WERI-Rb-1 (cell line): ENCODE results near the gene ALG9.

Experiments
- DNase-seq: peaks from one replicate; pipeline ENCODE4 v3.0.0-alpha.2; 2020
- H3K27ac ChIP-seq: fragments of 250-450 bp; sonication (Bioruptor Pico); 2 replicates; pipeline ENCODE4 v1.5.1; 2020; ENCODE audit warnings: mild to moderate bottlenecking, moderate library complexity
- H3K27me3 ChIP-seq: fragments of 250-450 bp; sonication (Bioruptor Pico); 2 replicates; pipeline ENCODE4 v1.5.1; 2021; ENCODE audit warnings: mild to moderate bottlenecking, low read depth, moderate library complexity; ENCODE audit not compliant: insufficient read depth, severe bottlenecking
- H3K36me3 ChIP-seq: fragments of 250-450 bp; sonication (Bioruptor Pico); 2 replicates; pipeline ENCODE4 v1.5.1; 2020; ENCODE audit warnings: mild to moderate bottlenecking, moderate library complexity
- H3K4me3 ChIP-seq: 2 replicates; pipeline ENCODE4 v1.5.1; 2011; ENCODE audit warnings: low read depth, mild to moderate bottlenecking, control low read depth, low read length
- H3K9me3 ChIP-seq: fragments of 250-450 bp; sonication (Bioruptor Pico); 2 replicates; pipeline ENCODE4 v1.5.1; 2021; ENCODE audit warnings: mild to moderate bottlenecking, moderate library complexity; ENCODE audit not compliant: severe bottlenecking
- TF ChIP-seq, protein P1 (sequence below): IDR thresholded peaks from 2 replicates; pipeline ENCODE4 v1.5.1; 2011; ENCODE audit warnings: low read depth, mild to moderate bottlenecking, control low read depth, inconsistent platforms, low read length

The ALG9 gene, protein sequence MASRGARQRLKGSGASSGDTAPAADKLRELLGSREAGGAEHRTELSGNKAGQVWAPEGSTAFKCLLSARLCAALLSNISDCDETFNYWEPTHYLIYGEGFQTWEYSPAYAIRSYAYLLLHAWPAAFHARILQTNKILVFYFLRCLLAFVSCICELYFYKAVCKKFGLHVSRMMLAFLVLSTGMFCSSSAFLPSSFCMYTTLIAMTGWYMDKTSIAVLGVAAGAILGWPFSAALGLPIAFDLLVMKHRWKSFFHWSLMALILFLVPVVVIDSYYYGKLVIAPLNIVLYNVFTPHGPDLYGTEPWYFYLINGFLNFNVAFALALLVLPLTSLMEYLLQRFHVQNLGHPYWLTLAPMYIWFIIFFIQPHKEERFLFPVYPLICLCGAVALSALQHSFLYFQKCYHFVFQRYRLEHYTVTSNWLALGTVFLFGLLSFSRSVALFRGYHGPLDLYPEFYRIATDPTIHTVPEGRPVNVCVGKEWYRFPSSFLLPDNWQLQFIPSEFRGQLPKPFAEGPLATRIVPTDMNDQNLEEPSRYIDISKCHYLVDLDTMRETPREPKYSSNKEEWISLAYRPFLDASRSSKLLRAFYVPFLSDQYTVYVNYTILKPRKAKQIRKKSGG

DNA sequence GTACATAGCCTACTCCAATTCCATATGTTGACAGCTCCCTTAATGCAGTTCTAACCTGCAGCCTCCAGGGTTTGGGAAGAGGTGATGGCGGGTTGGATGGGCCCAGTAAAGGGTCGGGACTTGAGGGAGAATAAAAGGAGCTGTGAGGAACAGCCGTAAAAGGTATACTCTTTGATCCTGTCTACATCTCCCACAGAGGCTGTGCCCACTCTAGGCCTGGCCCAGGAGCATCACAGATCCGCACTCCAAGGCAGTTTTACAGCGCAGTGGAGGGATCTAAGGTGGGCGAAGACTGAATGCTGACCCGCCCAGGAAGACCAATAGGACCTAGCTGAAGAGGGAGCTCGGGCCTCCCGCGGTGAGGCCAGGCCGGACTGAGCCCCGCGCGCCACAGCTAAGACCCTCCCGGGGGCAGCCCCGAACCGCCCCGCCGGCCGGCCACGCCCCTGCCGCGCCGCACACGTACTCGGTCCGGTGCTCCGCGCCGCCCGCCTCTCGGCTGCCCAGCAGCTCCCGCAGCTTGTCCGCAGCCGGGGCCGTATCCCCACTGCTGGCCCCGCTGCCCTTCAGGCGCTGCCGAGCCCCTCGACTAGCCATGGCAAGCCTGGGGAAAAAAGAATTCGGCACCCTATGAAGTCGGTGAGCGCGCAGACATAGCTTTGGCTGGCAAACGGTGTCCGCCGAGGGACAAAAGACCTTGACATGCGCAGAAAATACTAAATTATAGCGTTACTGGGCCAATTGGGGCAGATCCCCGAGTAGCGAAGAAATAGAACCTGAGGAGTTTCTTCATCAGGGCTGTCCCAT lies at the start of gene ALG9:
TSS of gene ALG9 (minus strand) at position 696 of the 807 bp plus-strand sequence. CDS start at position 597, 99 bp downstream.
- no peaks in the 10 kb centered on the region for H3K27me3 ChIP-seq
- no peaks in the 10 kb centered on the region for H3K9me3 ChIP-seq
- DNase-seq = peak; percentile 90
- peak within 1 kb of the TSS; percentile 92 for H3K27ac ChIP-seq
- H3K36me3 ChIP-seq = peaks cover 39% of the 10 kb centered on the region
- TF ChIP-seq, protein P1, sequence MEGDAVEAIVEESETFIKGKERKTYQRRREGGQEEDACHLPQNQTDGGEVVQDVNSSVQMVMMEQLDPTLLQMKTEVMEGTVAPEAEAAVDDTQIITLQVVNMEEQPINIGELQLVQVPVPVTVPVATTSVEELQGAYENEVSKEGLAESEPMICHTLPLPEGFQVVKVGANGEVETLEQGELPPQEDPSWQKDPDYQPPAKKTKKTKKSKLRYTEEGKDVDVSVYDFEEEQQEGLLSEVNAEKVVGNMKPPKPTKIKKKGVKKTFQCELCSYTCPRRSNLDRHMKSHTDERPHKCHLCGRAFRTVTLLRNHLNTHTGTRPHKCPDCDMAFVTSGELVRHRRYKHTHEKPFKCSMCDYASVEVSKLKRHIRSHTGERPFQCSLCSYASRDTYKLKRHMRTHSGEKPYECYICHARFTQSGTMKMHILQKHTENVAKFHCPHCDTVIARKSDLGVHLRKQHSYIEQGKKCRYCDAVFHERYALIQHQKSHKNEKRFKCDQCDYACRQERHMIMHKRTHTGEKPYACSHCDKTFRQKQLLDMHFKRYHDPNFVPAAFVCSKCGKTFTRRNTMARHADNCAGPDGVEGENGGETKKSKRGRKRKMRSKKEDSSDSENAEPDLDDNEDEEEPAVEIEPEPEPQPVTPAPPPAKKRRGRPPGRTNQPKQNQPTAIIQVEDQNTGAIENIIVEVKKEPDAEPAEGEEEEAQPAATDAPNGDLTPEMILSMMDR = no peak
- peak within 1 kb of the TSS; percentile 94 for H3K4me3 ChIP-seq

DNA sequence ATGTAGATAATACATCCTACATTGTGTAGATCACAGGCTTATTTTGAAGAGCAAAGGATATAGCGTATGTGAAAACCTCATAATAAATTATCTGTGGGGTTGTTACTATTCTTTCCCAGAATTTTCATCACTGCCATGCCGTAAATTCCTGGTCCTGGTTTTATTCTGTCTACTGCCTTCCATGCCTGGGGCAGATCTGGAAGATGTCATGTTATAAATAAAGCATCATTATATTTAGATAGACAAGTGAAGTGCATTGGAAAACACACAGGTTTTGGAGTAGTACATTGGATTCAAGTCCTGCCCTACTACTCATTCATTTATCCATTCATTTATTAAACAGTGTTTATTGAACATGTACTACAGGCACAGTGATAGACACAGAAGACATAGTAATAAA lies 49.5 kb upstream of the ALG9 start:
- Histone ChIP-seq H3K4me3 (no peak overlapping the region), H3K9me3 (no peaks in the 10 kb centered on the region), H3K27me3 (no peaks in the 10 kb centered on the region), H3K27ac (no peak overlapping the region), H3K36me3 (no peaks in the 10 kb centered on the region)
- no peak for DNase-seq
- TF ChIP-seq, protein P1 = no peak

DNA sequence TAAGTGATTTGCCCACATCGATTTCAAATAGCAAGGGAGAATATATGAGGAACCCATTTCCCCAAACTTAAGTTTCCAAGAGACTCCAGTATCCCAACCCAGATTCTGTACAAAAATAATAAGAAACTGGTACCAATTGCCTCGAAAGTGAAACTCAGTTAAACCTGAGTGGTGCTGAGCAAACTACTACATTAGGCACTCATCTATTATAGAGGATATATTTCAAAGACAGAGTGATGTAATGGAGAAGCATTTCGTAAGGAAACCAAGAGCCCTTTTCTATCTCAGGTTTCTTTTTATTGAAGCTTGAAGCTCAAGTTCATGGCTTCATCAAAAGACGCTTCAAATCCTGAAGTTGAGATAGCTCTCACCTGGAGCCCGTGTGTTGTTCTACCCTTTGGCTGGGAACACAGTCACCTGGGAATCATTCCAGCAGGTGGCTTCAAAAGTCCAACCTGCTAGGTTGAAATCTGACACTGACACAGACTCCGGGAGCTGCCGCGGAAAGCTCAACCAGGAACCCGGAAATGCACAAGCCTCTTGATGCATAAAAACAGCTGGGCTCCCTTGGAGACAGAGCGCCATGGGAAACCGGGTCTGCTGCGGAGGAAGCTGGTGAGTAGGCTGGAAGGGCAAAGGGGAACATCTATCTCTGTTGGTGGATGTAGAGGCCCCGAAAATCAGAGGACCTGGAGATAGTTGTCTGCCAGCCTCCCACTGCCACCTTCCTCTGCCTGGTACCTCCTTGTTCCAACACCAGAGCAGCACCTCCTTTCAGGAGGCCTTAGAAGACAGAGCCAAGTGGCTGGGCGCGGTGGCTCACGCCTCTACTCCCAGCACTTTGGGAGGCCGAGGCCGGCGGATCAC lies 47.2 kb upstream of the ALG9 start, which contains the start of gene C11orf52:
TSS of gene C11orf52 (plus strand) at position 524 of the 867 bp plus-strand sequence. CDS start at position 584, 60 bp downstream.
- no peak for DNase-seq
- Histone ChIP-seq H3K4me3 (no peak within 1 kb of the TSS), H3K27me3 (no peaks in the 10 kb centered on the region), H3K36me3 (no peaks in the 10 kb centered on the region), H3K27ac (no peak within 1 kb of the TSS), H3K9me3 (no peaks in the 10 kb centered on the region)
- TF ChIP-seq, protein P1 = no peak

DNA sequence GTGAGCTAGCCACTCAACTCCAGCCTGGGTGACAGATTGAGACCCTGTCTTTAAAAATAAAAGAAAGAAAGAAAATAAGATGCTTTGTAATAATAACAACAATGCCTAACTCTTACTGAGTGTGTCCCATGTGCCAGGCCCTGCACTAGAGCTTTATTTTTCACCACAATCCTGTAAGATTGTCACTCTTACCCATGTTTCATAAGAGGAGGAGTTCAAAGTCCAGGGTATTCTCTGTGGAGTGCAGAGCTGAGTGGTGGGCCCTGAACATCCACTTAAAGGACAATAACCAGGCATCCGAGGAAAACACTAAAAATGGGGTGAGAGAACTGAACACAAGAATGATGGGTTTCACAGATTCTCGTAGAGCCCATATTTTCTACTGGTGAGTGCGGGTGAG lies 46.4 kb upstream of the ALG9 start:
- H3K27me3 ChIP-seq = no peaks in the 10 kb centered on the region
- no peak for DNase-seq
- TF ChIP-seq, protein P1 = no peak
- H3K36me3 ChIP-seq = no peaks in the 10 kb centered on the region
- no peak overlapping the region for H3K4me3 ChIP-seq
- no peak overlapping the region for H3K27ac ChIP-seq
- H3K9me3 ChIP-seq = no peaks in the 10 kb centered on the region

DNA sequence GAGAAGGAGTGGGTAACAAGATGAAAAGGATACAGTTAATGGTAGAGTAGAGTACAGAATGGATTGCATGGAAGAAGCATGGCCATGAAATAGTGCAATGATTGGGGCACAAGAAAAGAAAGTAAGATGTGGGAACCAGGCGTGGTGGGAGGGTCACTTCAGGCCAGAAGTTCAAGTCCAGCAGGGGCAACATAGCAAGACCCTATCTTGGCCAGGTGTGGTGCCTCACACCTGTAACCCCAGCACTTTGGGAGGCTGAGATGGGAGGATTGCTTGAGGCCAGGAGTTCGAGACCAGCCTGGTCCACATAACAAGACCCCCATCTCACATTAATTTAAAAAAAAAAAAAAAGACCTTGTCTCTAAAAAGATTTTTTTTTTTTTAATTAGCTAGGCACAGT lies 45.9 kb upstream of the ALG9 start:
- Histone ChIP-seq H3K27ac (no peak overlapping the region), H3K9me3 (no peaks in the 10 kb centered on the region), H3K4me3 (no peak overlapping the region), H3K36me3 (no peaks in the 10 kb centered on the region), H3K27me3 (no peaks in the 10 kb centered on the region)
- TF ChIP-seq, protein P1 = no peak
- no peak for DNase-seq
